ENCODE measurements around the gene GHDC. TPM values are rescaled to one million over a fixed set of nuclear protein-coding genes. Genes with fewer than 3 reads are reported as not detected.

GHDC gene
- total and polyA plus RNA-seq, 2 of the 8 experiments (the other 6 are each of a cell fraction or from before 2014, with no cell fraction given), result 7.4 to 8.1 TPM

GRCh38 chr17:42233994-42234393 lies 39.7 kb upstream of the GHDC start:
- Histone ChIP-seq H2AK5ac (ENCODE audit: low read depth, low read length) (no peak overlapping the region), H3K4me3 (ENCODE audit: extremely low read depth in 1 of 4, insufficient read depth in 2 of 4, low read depth in 3 of 4, low read length in 4 of 4) (no peak overlapping the region), H3K56ac (replicated peaks; ENCODE audit: insufficient read length, low read depth, low read length) (no peak overlapping the region), H2BK120ac (replicated peaks; ENCODE audit: low read depth, low read length) (no peak overlapping the region), H2BK5ac (ENCODE audit: low read depth, low read length) (no peak overlapping the region), H4K5ac (ENCODE audit: insufficient read length, low read depth, low read length) (no peak overlapping the region), H3K23ac (ENCODE audit: insufficient read length) (no peak overlapping the region), H3K9me3 (ENCODE audit: insufficient read depth in 2 of 2, low read depth in 1 of 2, low read length in 1 of 2) (no peaks in the 10 kb centered on the region), H3K4me1 (replicated peaks in 1 of 4; ENCODE audit: control insufficient read depth in 3 of 4, insufficient read depth in 4 of 4, low read length in 3 of 4) (no peaks in the 10 kb centered on the region), H3K27ac (ENCODE audit: low read depth, low read length) (no peak overlapping the region), H4K8ac (ENCODE audit: extremely low read depth, insufficient read depth, low read length) (no peak overlapping the region), H4K91ac (replicated peaks; ENCODE audit: insufficient read length, low read length) (no peak overlapping the region), H2BK20ac (ENCODE audit: low read length) (no peak overlapping the region), H3K18ac (ENCODE audit: extremely low read depth, low read length) (no peak overlapping the region), H3K14ac (ENCODE audit: insufficient read length) (no peak overlapping the region), H3K79me1 (ENCODE audit: low read depth, low read length) (peaks cover 4% of the 10 kb centered on the region; the same call in 1 of the 2 replicates), H3K36me3 (ENCODE audit: control insufficient read depth in 2 of 4, insufficient read depth in 4 of 4, low read length in 3 of 4) (no peaks in the 10 kb centered on the region), H3K4me2 (ENCODE audit: insufficient read depth in 1 of 2, low read depth in 2 of 2, low read length in 2 of 2) (no peak overlapping the region), H3K4ac (replicated peaks; ENCODE audit: insufficient read length, low read depth, low read length) (no peak overlapping the region), H3K27me3 (replicated peaks in 1 of 4; ENCODE audit: control insufficient read depth in 3 of 4, extremely low read depth in 1 of 4, insufficient read depth in 3 of 4, low read length in 3 of 4) (no peaks in the 10 kb centered on the region), H2BK15ac (ENCODE audit: low read length) (no peak overlapping the region), H3K23me2 (ENCODE audit: low read depth, low read length) (peaks cover 1% of the 10 kb centered on the region; the same call in 1 of the 2 replicates), H2BK12ac (ENCODE audit: low read depth, low read length) (no peak overlapping the region), H4K20me1 (replicated peaks in 1 of 2; ENCODE audit: control insufficient read depth in 1 of 2, insufficient read depth in 2 of 2, low read length in 2 of 2) (peaks cover 0 to 2% of the 10 kb centered on the region in 2 experiments), H2AFZ (ENCODE audit: low read length) (no peak overlapping the region), H3K9ac (replicated peaks in 1 of 4; ENCODE audit: extremely low read depth in 1 of 4, low read depth in 3 of 4, low read length in 3 of 4) (no peak overlapping the region), H3K79me2 (ENCODE audit: control insufficient read depth in 1 of 2, insufficient read depth in 2 of 2, low read length in 2 of 2) (peaks cover 0 to 10% of the 10 kb centered on the region in 2 experiments; a peak in 2 of 4 replicates)
- TF ChIP-seq KDM5A (IDR thresholded peaks at IDR 0.05; ENCODE audit: low read length) (no peak), EGR1 (IDR thresholded peaks at IDR 0.05; ENCODE audit: borderline replicate concordance, low read depth, low read length) (no peak), SIX5 (IDR thresholded peaks at IDR 0.05; ENCODE audit: low read depth, low read length) (no peak)
- ChIA-PET CTCF (ENCODE audit: partially characterized antibody) (interaction anchor here (7.8 kb wide), 1 partner anchor 11 kb away, joined by 56 read pairs; no protein-coding TSS in a partner anchor), POLR2A (ENCODE audit: partially characterized antibody) (no interaction called here)
- 85% methylated on average over 2 of the region's 2 CpGs; no CpG with 5 or more reads in 1 of the 2 experiments for WGBS, 2 experiments (ENCODE audit: extremely low coverage in 1 of 2, insufficient coverage in 1 of 2, insufficient read length in 1 of 2, insufficient replicate concordance in 2 of 2, low coverage in 1 of 2, low lambda C conversion rate in 2 of 2, missing lambda C conversion rate in 1 of 2)
- FAIRE-seq (no peak), DNase-seq (ENCODE audit: low read depth in 1 of 2, low spot score in 2 of 2) (no peak)
